ENCODE results near the gene SNED1.

The SNED1 gene

DNA sequence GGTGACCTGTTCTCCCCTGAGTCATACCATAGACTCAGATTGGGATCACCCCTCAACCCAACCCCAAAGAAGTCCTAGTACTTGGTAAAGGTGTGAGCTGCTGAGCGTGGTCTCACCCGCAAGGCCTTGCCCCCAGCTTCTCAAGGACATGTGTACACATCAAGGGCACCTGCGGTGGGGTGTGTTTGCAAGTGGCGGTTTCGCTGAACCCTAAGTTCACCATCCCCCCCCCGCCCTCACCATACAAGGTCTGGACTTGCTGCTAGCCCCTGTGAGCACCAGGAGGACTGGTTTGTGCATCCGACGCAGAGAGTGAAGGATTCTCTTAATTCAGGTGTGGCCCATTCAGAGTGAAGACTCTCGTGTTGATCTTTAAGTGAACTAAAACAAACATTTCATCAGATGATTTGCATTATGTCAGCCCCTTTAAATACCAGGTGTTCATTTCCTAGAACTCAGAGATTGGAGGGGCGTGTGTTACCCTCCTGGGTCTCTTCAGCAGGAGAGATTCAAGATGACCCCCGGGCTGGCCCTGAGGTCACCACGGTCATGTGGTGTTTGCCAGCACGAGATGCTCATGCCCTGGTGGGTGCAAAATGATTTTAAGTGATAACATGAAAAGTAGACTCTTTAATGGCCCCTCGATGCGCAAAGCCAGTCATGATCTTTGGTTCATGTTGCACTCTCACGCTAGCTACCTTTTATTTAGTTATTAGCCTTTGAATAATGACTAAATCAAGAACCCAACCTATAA lies 75.8 kb downstream of the SNED1 start:
- H3K4me3 ChIP-seq (ENCODE audit: low read depth, low read length) = no peak overlapping the region
- CTCF ChIA-PET = no interaction called here
- POLR2A ChIA-PET = no interaction called here
- TF ChIP-seq CTCF (IDR thresholded peaks at IDR 0.05; ENCODE audit: insufficient read depth, low read length, missing control alignments) = no peak
- DNase-seq (ENCODE audit: low read depth, low spot score) = no peak

GRCh38 chr2:241074901-241075540 lies 76.6 kb downstream of the SNED1 start:
- ChIA-PET CTCF (no interaction called here), POLR2A (no interaction called here)
- no peak for TF ChIP-seq CTCF (IDR thresholded peaks at IDR 0.05; ENCODE audit: insufficient read depth, low read length, missing control alignments)
- H3K4me3 ChIP-seq (ENCODE audit: low read depth, low read length) = no peak overlapping the region
- no peak for DNase-seq (ENCODE audit: low read depth, low spot score)

GRCh38 chr2:241080405-241081189 lies 82.2 kb downstream of the SNED1 start:
- ChIA-PET CTCF (no interaction called here), POLR2A (no interaction called here)
- H3K4me3 ChIP-seq (ENCODE audit: low read depth, low read length) = no peak overlapping the region
- no peak for TF ChIP-seq CTCF (IDR thresholded peaks at IDR 0.05; ENCODE audit: insufficient read depth, low read length, missing control alignments)
- DNase-seq (ENCODE audit: low read depth, low spot score) = no peak

DNA sequence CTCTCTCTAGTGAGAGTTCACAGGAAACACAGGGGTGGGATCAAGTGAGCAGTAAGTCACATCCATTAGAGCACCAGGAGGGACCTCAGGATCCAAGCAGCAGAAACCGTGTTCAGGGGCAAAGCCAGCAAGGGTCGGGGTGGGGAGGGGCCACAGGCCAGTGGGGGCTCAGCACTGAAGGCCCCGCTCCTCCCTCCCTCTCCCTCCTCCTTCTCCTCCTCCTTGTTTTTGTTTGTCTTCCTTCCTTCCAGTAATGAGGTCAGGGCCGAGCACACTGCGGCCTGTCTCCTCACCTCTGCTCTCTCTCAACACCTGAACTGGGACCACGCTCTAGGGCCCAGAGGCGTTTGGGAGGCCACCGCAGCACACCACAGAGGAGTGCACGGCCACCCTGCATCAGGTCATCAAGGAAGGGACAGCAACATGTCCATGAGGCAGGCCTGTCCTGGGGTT lies 82.8 kb downstream of the SNED1 start:
- DNase-seq (ENCODE audit: low read depth, low spot score) = no peak
- ChIA-PET CTCF (interaction anchor here (1.0 kb wide), 1 partner anchor 144 kb away, joined by 3 read pairs; no protein-coding TSS in a partner anchor), POLR2A (interaction anchor here (0.6 kb wide), 1 partner anchor 21 kb away, joined by 3 read pairs; the partner anchor contains the start of gene MTERF4)
- no peak for TF ChIP-seq CTCF (IDR thresholded peaks at IDR 0.05; ENCODE audit: insufficient read depth, low read length, missing control alignments)
- no peak overlapping the region for H3K4me3 ChIP-seq (ENCODE audit: low read depth, low read length)

GRCh38 chr2:241081643-241082340 lies 83.4 kb downstream of the SNED1 start:
- DNase-seq (ENCODE audit: low read depth, low spot score) = no peak
- ChIA-PET POLR2A (interaction anchor here (0.6 kb wide), 1 partner anchor 20 kb away, joined by 3 read pairs; the partner anchor contains the start of gene MTERF4), CTCF (interaction anchor here (1.0 kb wide), 1 partner anchor 144 kb away, joined by 3 read pairs; no protein-coding TSS in a partner anchor)
- no peak for TF ChIP-seq CTCF (IDR thresholded peaks at IDR 0.05; ENCODE audit: insufficient read depth, low read length, missing control alignments)
- H3K4me3 ChIP-seq (ENCODE audit: low read depth, low read length) = no peak overlapping the region
